Activated naive CD4-positive, alpha-beta T cell treated with anti-CD3 and anti-CD28 coated beads for 36 hours (primary cell): Measurements from ENCODE around the gene HSD3B1. TPM values are rescaled to one million over a fixed set of nuclear protein-coding genes. Genes with fewer than 3 reads are reported as not detected.

Source experiments
- CTCF ChIA-PET: fragments of 350-600 bp; sonication (Branson Sonifier 250); formaldehyde crosslinking; loops from one replicate; lab custom pipeline; 2021; ENCODE audit warnings: antibody characterized with exemption; lab: Charles Lee
- DNase-seq: peaks from one replicate; pipeline ENCODE4 v3.0.0-alpha.2; 2020
- H3K27ac Mint-ChIP-seq: one replicate; pipeline ENCODE4 v1.8.0; 2021; ENCODE audit warnings: mild to moderate bottlenecking, mixed read lengths
- H3K27me3 Mint-ChIP-seq: one replicate; pipeline ENCODE4 v1.8.0; 2021; ENCODE audit warnings: low read depth, mixed read lengths
- H3K36me3 Mint-ChIP-seq: one replicate; pipeline ENCODE4 v1.8.0; 2021; ENCODE audit warnings: low read depth, mixed read lengths
- H3K4me1 Mint-ChIP-seq: one replicate; pipeline ENCODE4 v1.8.0; 2021; ENCODE audit warnings: low read depth, mixed read lengths
- H3K4me3 Mint-ChIP-seq: one replicate; pipeline ENCODE4 v1.8.0; 2021; ENCODE audit warnings: mild to moderate bottlenecking, moderate library complexity, mixed read lengths
- H3K9me3 Mint-ChIP-seq: one replicate; pipeline ENCODE4 v1.8.0; 2021; ENCODE audit warnings: mixed read lengths
- intact Hi-C: fragments of 100-400 bp; cut with micrococcal nuclease; formaldehyde crosslinking; loops from one replicate; pipeline ENCODE4 v1.15.1; 2023
- total RNA-seq, 2 experiments: library from RNA; stranded (reverse); gene quantifications; one replicate each; pipeline ENCODE4 v1.2.3, GENCODE V29; 2021

The HSD3B1 gene
- total RNA-seq, 2 experiments from 2014 or later: not detected

- no peaks in the 10 kb centered on the region for H3K36me3 Mint-ChIP-seq
- no peaks in the 10 kb centered on the region for H3K4me1 Mint-ChIP-seq
- CTCF ChIA-PET: interaction anchor here (1.3 to 1.5 kb wide), 2 partner anchors 19 to 133 kb away, joined by 3 to 4 read pairs; no protein-coding TSS in a partner anchor
- H3K27me3 Mint-ChIP-seq: peaks cover 4% of the 10 kb centered on the region
- no peak overlapping the region for H3K4me3 Mint-ChIP-seq
- intact Hi-C loops: loop anchor here (5.0 to 10.0 kb wide), 2 partner anchors 199 kb away; no protein-coding TSS in a partner anchor
- DNase-seq: peak; percentile 61
- no peak overlapping the region for H3K27ac Mint-ChIP-seq
- H3K9me3 Mint-ChIP-seq: no peaks in the 10 kb centered on the region
Measured at GRCh38 chr1:119475866-119476439, 31.1 kb upstream of the HSD3B1 start.

- peaks cover 2% of the 10 kb centered on the region for H3K27me3 Mint-ChIP-seq
- no peak overlapping the region for H3K4me3 Mint-ChIP-seq
- CTCF ChIA-PET: no interaction called here
- H3K36me3 Mint-ChIP-seq: no peaks in the 10 kb centered on the region
- no peaks in the 10 kb centered on the region for H3K4me1 Mint-ChIP-seq
- no peaks in the 10 kb centered on the region for H3K9me3 Mint-ChIP-seq
- no peak overlapping the region for H3K27ac Mint-ChIP-seq
- intact Hi-C loops: loop anchor here (5.0 to 10.0 kb wide), 2 partner anchors 197 to 200 kb away; no protein-coding TSS in a partner anchor
- DNase-seq: no peak
Measured at GRCh38 chr1:119477710-119478109, 29.3 kb upstream of the HSD3B1 start.

- no peak overlapping the region for H3K4me3 Mint-ChIP-seq
- no peaks in the 10 kb centered on the region for H3K4me1 Mint-ChIP-seq
- intact Hi-C loops: no loop called here
- no peak for DNase-seq
- no peak overlapping the region for H3K27ac Mint-ChIP-seq
- CTCF ChIA-PET: no interaction called here
- no peaks in the 10 kb centered on the region for H3K9me3 Mint-ChIP-seq
- H3K27me3 Mint-ChIP-seq: peaks cover 2% of the 10 kb centered on the region
- H3K36me3 Mint-ChIP-seq: no peaks in the 10 kb centered on the region
Measured at GRCh38 chr1:119480175-119480574, 26.8 kb upstream of the HSD3B1 start.

GRCh38 chr1:119481951-119482350 is 25.1 kb upstream of the HSD3B1 start:
- intact Hi-C loops: no loop called here
- DNase-seq: no peak
- peaks cover 2% of the 10 kb centered on the region for H3K27me3 Mint-ChIP-seq
- CTCF ChIA-PET: no interaction called here
- no peaks in the 10 kb centered on the region for H3K36me3 Mint-ChIP-seq
- no peaks in the 10 kb centered on the region for H3K4me1 Mint-ChIP-seq
- no peaks in the 10 kb centered on the region for H3K9me3 Mint-ChIP-seq
- H3K4me3 Mint-ChIP-seq: no peak overlapping the region
- H3K27ac Mint-ChIP-seq: no peak overlapping the region

- CTCF ChIA-PET: no interaction called here
- H3K27me3 Mint-ChIP-seq: peaks cover 4% of the 10 kb centered on the region
- no peaks in the 10 kb centered on the region for H3K4me1 Mint-ChIP-seq
Measured at GRCh38 chr1:119482517-119483425, 24.2 kb upstream of the HSD3B1 start.

GRCh38 chr1:119483441-119484200 is 23.4 kb upstream of the HSD3B1 start:
- no peak for DNase-seq
- H3K27me3 Mint-ChIP-seq: peaks cover 10% of the 10 kb centered on the region
- CTCF ChIA-PET: no interaction called here
- no peak overlapping the region for H3K27ac Mint-ChIP-seq
- no peak overlapping the region for H3K4me3 Mint-ChIP-seq
- H3K4me1 Mint-ChIP-seq: no peaks in the 10 kb centered on the region
- H3K36me3 Mint-ChIP-seq: no peaks in the 10 kb centered on the region
- intact Hi-C loops: no loop called here
- H3K9me3 Mint-ChIP-seq: no peaks in the 10 kb centered on the region

More at GRCh38 chr1:119482517-119483425, 24.2 kb upstream of the HSD3B1 start:
- H3K27ac Mint-ChIP-seq: no peak overlapping the region
- DNase-seq: no peak
- H3K36me3 Mint-ChIP-seq: no peaks in the 10 kb centered on the region
- intact Hi-C loops: no loop called here
- H3K4me3 Mint-ChIP-seq: no peak overlapping the region
- H3K9me3 Mint-ChIP-seq: no peaks in the 10 kb centered on the region

- CTCF ChIA-PET: no interaction called here
- Mint-ChIP-seq H3K27ac (no peak overlapping the region), H3K27me3 (peaks cover 19% of the 10 kb centered on the region), H3K9me3 (no peaks in the 10 kb centered on the region), H3K4me1 (no peaks in the 10 kb centered on the region), H3K36me3 (no peaks in the 10 kb centered on the region), H3K4me3 (no peak overlapping the region)
- no peak for DNase-seq
- intact Hi-C loops: no loop called here
Measured at GRCh38 chr1:119485201-119485600, 21.8 kb upstream of the HSD3B1 start.

GRCh38 chr1:119488216-119488615 is 18.8 kb upstream of the HSD3B1 start:
- DNase-seq: no peak
- intact Hi-C loops: no loop called here
- Mint-ChIP-seq H3K4me1 (no peaks in the 10 kb centered on the region), H3K4me3 (no peak overlapping the region), H3K9me3 (no peaks in the 10 kb centered on the region), H3K27me3 (peaks cover 21% of the 10 kb centered on the region), H3K27ac (no peak overlapping the region), H3K36me3 (no peaks in the 10 kb centered on the region)
- CTCF ChIA-PET: no interaction called here

- Mint-ChIP-seq H3K9me3 (no peaks in the 10 kb centered on the region), H3K4me1 (no peaks in the 10 kb centered on the region), H3K27ac (no peak overlapping the region), H3K36me3 (no peaks in the 10 kb centered on the region), H3K27me3 (peaks cover 21% of the 10 kb centered on the region), H3K4me3 (no peak overlapping the region)
- intact Hi-C loops: no loop called here
- CTCF ChIA-PET: no interaction called here
- DNase-seq: no peak
Measured at GRCh38 chr1:119489201-119489600, 17.8 kb upstream of the HSD3B1 start.

- H3K4me3 Mint-ChIP-seq: no peak overlapping the region
- H3K27me3 Mint-ChIP-seq: peaks cover 21% of the 10 kb centered on the region
- H3K9me3 Mint-ChIP-seq: no peaks in the 10 kb centered on the region
- no peaks in the 10 kb centered on the region for H3K4me1 Mint-ChIP-seq
- no peak overlapping the region for H3K27ac Mint-ChIP-seq
- DNase-seq: no peak
- no peaks in the 10 kb centered on the region for H3K36me3 Mint-ChIP-seq
- intact Hi-C loops: no loop called here
- CTCF ChIA-PET: no interaction called here
Measured at GRCh38 chr1:119490925-119491324, 16.1 kb upstream of the HSD3B1 start.

- H3K36me3 Mint-ChIP-seq: no peaks in the 10 kb centered on the region
- no peak overlapping the region for H3K4me3 Mint-ChIP-seq
- no peak for DNase-seq
- intact Hi-C loops: no loop called here
- H3K4me1 Mint-ChIP-seq: no peaks in the 10 kb centered on the region
- H3K9me3 Mint-ChIP-seq: peaks cover 2% of the 10 kb centered on the region
- CTCF ChIA-PET: no interaction called here
- no peak overlapping the region for H3K27ac Mint-ChIP-seq
- peaks cover 23% of the 10 kb centered on the region for H3K27me3 Mint-ChIP-seq
Measured at GRCh38 chr1:119492763-119493162, 14.2 kb upstream of the HSD3B1 start.

GRCh38 chr1:119504831-119505230 is 2.2 kb upstream of the HSD3B1 start:
- Mint-ChIP-seq H3K9me3 (peaks cover 1% of the 10 kb centered on the region), H3K4me3 (no peak overlapping the region), H3K4me1 (no peaks in the 10 kb centered on the region), H3K36me3 (no peaks in the 10 kb centered on the region), H3K27ac (no peak overlapping the region), H3K27me3 (no peaks in the 10 kb centered on the region)
- no peak for DNase-seq
- CTCF ChIA-PET: no interaction called here
- intact Hi-C loops: no loop called here
